ENCODE measurements around the gene GSK3B. TPM values are rescaled to one million over a fixed set of nuclear protein-coding genes. Genes with fewer than 3 reads are reported as not detected.

The GSK3B gene
- total RNA-seq, 4 donors from 2014 or later = 26.3 to 43.0 (median 31.8) TPM

GRCh38 chr3:119817583-119818363 is 276.5 kb downstream of the GSK3B start:
- TF ChIP-seq CTCF (IDR thresholded peaks at IDR 0.05) = no peak
- no peak for DNase-seq (ENCODE audit: low spot score)
- ATAC-seq (ENCODE audit: low FRiP score) = no peak

DNA sequence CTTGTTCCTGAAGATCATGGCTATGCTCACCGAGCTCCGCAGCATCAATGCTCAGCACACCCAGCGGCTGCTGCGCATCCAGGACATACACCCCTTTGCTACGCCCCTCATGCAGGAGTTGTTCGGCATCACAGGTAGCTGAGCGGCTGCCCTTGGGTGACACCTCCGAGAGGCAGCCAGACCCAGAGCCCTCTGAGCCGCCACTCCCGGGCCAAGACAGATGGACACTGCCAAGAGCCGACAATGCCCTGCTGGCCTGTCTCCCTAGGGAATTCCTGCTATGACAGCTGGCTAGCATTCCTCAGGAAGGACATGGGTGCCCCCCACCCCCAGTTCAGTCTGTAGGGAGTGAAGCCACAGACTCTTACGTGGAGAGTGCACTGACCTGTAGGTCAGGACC is 277.2 kb downstream of the GSK3B start:
- ATAC-seq (ENCODE audit: low FRiP score) = no peak
- DNase-seq (ENCODE audit: low spot score) = no peak
- no peak for TF ChIP-seq CTCF (IDR thresholded peaks at IDR 0.05)

DNA sequence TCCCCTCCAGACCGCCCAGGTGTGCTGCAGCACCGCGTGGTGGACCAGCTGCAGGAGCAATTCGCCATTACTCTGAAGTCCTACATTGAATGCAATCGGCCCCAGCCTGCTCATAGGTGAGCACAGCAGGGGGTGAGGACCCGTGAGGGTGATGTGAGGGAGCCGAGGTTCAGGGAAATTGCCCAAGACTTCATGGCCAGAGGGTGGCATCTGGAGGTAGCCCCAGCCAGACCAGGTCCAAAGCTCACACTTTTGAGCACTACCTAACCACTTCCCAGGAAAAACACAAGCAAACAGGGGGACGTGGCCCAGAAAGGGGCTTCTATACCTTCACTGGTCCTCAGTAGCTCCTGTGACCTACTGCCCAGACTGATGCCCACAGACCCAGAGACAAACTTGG is 278.5 kb downstream of the GSK3B start:
- no peak for ATAC-seq (ENCODE audit: low FRiP score)
- no peak for DNase-seq (ENCODE audit: low spot score)
- TF ChIP-seq CTCF (IDR thresholded peaks at IDR 0.05) = no peak

DNA sequence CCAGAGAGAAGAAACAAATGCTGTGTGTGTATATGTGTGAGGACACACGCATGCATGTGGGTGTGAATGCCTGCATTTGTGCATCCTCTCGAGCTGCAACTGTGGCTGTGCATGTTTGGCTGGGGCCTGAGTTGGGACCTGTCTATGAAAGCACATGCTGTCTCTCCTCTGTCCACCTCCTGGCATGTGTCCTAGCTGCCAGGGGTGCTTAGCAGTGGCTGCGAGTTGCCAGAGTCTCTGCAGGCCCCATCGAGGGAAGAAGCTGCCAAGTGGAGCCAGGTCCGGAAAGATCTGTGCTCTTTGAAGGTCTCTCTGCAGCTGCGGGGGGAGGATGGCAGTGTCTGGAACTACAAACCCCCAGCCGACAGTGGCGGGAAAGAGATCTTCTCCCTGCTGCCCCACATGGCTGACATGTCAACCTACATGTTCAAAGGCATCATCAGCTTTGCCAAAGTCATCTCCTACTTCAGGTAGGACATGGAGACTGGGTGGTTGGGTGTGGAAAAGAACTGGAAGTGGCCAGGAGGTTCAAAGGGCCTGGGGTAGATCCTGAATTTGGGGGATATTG is 281.7 kb downstream of the GSK3B start:
- no peak for TF ChIP-seq CTCF (IDR thresholded peaks at IDR 0.05)
- DNase-seq (ENCODE audit: low spot score) (no peak), ATAC-seq (ENCODE audit: low FRiP score) (no peak)

DNA sequence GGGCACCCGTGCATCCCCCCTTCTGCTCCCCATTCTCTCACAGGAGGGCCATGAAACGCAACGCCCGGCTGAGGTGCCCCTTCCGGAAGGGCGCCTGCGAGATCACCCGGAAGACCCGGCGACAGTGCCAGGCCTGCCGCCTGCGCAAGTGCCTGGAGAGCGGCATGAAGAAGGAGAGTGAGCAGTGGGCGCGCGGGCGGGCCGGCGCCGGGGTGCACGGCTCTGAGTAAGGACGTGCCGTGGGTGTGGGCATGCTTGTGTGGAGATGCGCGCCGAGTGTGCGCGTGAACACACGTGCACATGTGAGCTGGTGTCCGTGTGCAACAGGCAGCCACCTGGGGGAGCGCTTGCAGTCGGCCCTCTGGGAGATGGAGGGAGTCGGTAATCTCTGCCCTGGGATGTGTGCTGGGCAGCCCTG is 284.2 kb downstream of the GSK3B start:
- no peak for TF ChIP-seq CTCF (IDR thresholded peaks at IDR 0.05)
- ATAC-seq (ENCODE audit: low FRiP score) (peak; percentile 24), DNase-seq (ENCODE audit: low spot score) (no peak)

- no peak for DNase-seq (ENCODE audit: low spot score)
- TF ChIP-seq CTCF (IDR thresholded peaks at IDR 0.05) = no peak
- no peak for ATAC-seq (ENCODE audit: low FRiP score)
Observed at GRCh38 chr3:119809249-119810017, 284.8 kb downstream of the GSK3B start.
